Fibroblast of lung (primary cell): Measurements from ENCODE around the gene CAPN9. TPM values are rescaled to one million over a fixed set of nuclear protein-coding genes. Genes with fewer than 3 reads are reported as not detected.

Experiments
- DNase-seq, 2 donors: peaks; one replicate each; pipeline versions ENCODE4 v3.0.0 to v3.0.0-alpha.2; 2010; ENCODE audit warnings: low read depth in 2 of 2
- H2AFZ ChIP-seq: 2 replicates; pipeline ENCODE4 v1.5.1; 2012; ENCODE audit warnings: low read length, control low read depth, inconsistent platforms
- H3K27ac ChIP-seq: 2 replicates; pipeline ENCODE4 v1.5.1; 2011; ENCODE audit warnings: low read length, control low read depth; ENCODE audit not compliant: insufficient read depth
- H3K27me3 ChIP-seq: 2 replicates; pipeline ENCODE4 v1.5.1; 2011; ENCODE audit warnings: mild to moderate bottlenecking, low read length; ENCODE audit not compliant: control insufficient read depth, insufficient read depth
- H3K36me3 ChIP-seq: 2 replicates; pipeline ENCODE4 v1.5.1; 2011; ENCODE audit warnings: low read length; ENCODE audit not compliant: control insufficient read depth, insufficient read depth
- H3K4me1 ChIP-seq: 2 replicates; pipeline ENCODE4 v1.5.1; 2011; ENCODE audit warnings: low read length; ENCODE audit not compliant: control insufficient read depth, insufficient read depth; ENCODE audit errors: extremely low read depth
- H3K4me2 ChIP-seq: 2 replicates; pipeline ENCODE4 v1.5.1; 2011; ENCODE audit warnings: low read length, control low read depth; ENCODE audit not compliant: insufficient read depth; ENCODE audit errors: extremely low read depth
- H3K4me3 ChIP-seq, 4 experiments: fragments of 200-600 bp in 1 of 4; sonication (generic) in 1 of 4; replicated peaks in 1 of 4; 2 replicates each; pipeline ENCODE4 v1.5.1; 2011 to 2016; ENCODE audit warnings: low read length in 4 of 4, low read depth in 3 of 4, mild to moderate bottlenecking in 3 of 4, control low read depth in 2 of 4, inconsistent platforms in 1 of 4, mixed read lengths in 1 of 4; ENCODE audit not compliant: insufficient read depth in 1 of 4; ENCODE audit errors: control extremely low read depth in 1 of 4
- H3K79me2 ChIP-seq: 2 replicates; pipeline ENCODE4 v1.5.1; 2012; ENCODE audit warnings: mild to moderate bottlenecking, low read length, inconsistent platforms; ENCODE audit not compliant: control insufficient read depth, insufficient read depth
- H3K9ac ChIP-seq: 2 replicates; pipeline ENCODE4 v1.5.1; 2011; ENCODE audit warnings: mild to moderate bottlenecking, low read length, control low read depth; ENCODE audit not compliant: insufficient read depth
- H3K9me3 ChIP-seq: 2 replicates; pipeline ENCODE4 v1.5.1; 2012; ENCODE audit warnings: low read depth, low read length; ENCODE audit not compliant: control insufficient read depth, insufficient read depth
- H4K20me1 ChIP-seq: 2 replicates; pipeline ENCODE4 v1.5.1; 2011; ENCODE audit warnings: low read length; ENCODE audit not compliant: control insufficient read depth, insufficient read depth; ENCODE audit errors: extremely low read depth
- EZH2 ChIP-seq: IDR thresholded peaks from 2 replicates; pipeline ENCODE4 v1.5.1; 2012; ENCODE audit warnings: low read length, control low read depth, mild to moderate bottlenecking; ENCODE audit errors: missing control alignments
- polyA plus RNA-seq, 2 donors: library from polyadenylated mRNA; depleted of rRNA in 1 of 2; stranded (reverse) in 1 of 2; unstranded in 1 of 2; fragments of >200 nt; gene quantifications; 2 replicates each; pipeline ENCODE4 v1.2.1, GENCODE V29; 2011 to 2012; ENCODE audit warnings: missing spikeins in 1 of 2
- total RNA-seq: library from RNA; depleted of rRNA; stranded (reverse); fragments of >200 nt; gene quantifications from 2 replicates; pipeline ENCODE4 v1.2.1, GENCODE V29; 2014
- TF ChIP-seq, protein P1 (sequence below), 2 donors: IDR thresholded peaks in 1 of 2; conservative IDR thresholded peaks in 1 of 2; 1 replicate in 1 of 2; 2 replicates in 1 of 2; pipeline ENCODE4 v1.5.1; 2011 to 2012; ENCODE audit warnings: low read length in 2 of 2, control low read depth in 1 of 2, inconsistent platforms in 1 of 2, low read depth in 1 of 2, mild to moderate bottlenecking in 1 of 2

CAPN9 gene
- total and polyA plus RNA-seq, 2 donors (not counting 1 experiment from before 2014, with no cell fraction given), result 0.17 TPM; not detected in 1

DNA sequence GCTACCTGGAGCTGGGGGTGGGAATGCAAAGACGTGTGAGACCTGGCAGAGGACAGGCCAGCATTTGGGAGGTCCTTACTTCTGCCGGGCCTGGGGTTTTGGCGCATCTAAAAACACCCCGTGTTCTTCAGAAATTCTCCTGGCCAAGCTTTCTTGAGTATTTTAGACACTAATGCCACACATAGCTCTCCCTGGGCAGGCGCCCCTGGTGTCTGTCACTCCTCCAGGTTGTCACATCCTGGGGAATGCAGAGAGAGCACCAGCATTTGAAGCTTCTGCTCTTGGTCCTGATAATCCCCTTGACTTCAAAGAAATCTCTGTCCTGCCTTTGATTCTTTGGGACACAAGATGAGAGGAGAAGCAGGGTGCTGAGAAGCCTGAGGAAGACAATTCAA is 6.0 kb downstream of the CAPN9 start:
- no peaks in the 10 kb centered on the region for H4K20me1 ChIP-seq
- no peak overlapping the region for H3K9ac ChIP-seq
- H3K9me3 ChIP-seq, result no peaks in the 10 kb centered on the region
- no peak overlapping the region for H3K27ac ChIP-seq
- H3K79me2 ChIP-seq, result no peaks in the 10 kb centered on the region
- no peak for DNase-seq
- TF ChIP-seq, protein P1, sequence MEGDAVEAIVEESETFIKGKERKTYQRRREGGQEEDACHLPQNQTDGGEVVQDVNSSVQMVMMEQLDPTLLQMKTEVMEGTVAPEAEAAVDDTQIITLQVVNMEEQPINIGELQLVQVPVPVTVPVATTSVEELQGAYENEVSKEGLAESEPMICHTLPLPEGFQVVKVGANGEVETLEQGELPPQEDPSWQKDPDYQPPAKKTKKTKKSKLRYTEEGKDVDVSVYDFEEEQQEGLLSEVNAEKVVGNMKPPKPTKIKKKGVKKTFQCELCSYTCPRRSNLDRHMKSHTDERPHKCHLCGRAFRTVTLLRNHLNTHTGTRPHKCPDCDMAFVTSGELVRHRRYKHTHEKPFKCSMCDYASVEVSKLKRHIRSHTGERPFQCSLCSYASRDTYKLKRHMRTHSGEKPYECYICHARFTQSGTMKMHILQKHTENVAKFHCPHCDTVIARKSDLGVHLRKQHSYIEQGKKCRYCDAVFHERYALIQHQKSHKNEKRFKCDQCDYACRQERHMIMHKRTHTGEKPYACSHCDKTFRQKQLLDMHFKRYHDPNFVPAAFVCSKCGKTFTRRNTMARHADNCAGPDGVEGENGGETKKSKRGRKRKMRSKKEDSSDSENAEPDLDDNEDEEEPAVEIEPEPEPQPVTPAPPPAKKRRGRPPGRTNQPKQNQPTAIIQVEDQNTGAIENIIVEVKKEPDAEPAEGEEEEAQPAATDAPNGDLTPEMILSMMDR (conservative IDR thresholded peaks at IDR 0.05 in 1 of 2, IDR thresholded peaks at IDR 0.05 in 1 of 2; ENCODE audit: low read depth in 1 of 2, low read length in 2 of 2), result no peak
- no peak for TF ChIP-seq EZH2
- no peaks in the 10 kb centered on the region for H3K36me3 ChIP-seq
- peak overlapping the region; percentile 53 for H2AFZ ChIP-seq
- no peak overlapping the region for H3K4me3 ChIP-seq
- H3K4me1 ChIP-seq, result peaks cover 3% of the 10 kb centered on the region
- peaks cover 3% of the 10 kb centered on the region for H3K27me3 ChIP-seq
- peak overlapping the region; percentile 59 for H3K4me2 ChIP-seq

DNA sequence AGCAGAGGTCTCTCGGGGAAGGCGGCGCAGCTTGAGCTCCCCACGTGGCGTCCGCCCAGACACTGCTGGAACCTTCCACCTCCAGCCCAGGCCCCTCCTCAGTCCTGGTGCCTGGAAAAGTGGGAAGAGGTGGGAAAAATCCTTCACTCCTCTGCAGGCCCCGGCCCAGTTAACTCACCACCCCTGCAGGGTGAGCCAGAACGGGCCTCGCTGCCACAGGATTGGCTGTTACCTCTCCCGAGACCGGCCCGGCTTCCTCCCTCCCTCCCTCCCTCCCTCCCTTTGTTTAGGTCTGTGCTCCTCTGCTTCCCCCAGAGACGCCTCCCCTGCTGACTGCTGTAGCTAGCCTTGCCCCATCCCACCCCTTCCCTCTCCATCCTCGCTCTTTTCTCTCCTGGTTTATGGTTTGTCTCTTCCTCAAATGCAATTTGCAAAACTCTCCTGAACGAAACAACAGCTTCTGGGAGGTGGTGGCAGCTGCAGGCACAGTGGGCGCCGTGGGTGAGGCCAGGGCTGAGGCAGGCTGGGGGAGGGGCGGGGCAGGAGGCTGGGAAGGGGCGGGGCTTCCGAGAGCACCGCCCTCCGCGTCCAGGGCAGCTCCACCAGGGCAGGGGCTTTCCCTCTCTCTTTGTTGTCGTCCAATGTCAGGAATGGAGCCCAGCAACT is 6.5 kb downstream of the CAPN9 start:
- Histone ChIP-seq H3K9ac (no peak overlapping the region), H3K9me3 (no peaks in the 10 kb centered on the region), H3K36me3 (no peaks in the 10 kb centered on the region), H3K27ac (no peak overlapping the region), H3K4me1 (peaks cover 3% of the 10 kb centered on the region), H4K20me1 (no peaks in the 10 kb centered on the region), H3K27me3 (peaks cover 3% of the 10 kb centered on the region), H3K79me2 (no peaks in the 10 kb centered on the region), H3K4me2 (peak overlapping the region; percentile 59), H3K4me3 (no peak overlapping the region), H2AFZ (peak overlapping the region; percentile 53)
- TF ChIP-seq, protein P1 (conservative IDR thresholded peaks at IDR 0.05 in 1 of 2, IDR thresholded peaks at IDR 0.05 in 1 of 2; ENCODE audit: low read depth in 1 of 2, low read length in 2 of 2), result no peak
- no peak for TF ChIP-seq EZH2
- DNase-seq, result peak in 1 of 2 donors; percentile 18

DNA sequence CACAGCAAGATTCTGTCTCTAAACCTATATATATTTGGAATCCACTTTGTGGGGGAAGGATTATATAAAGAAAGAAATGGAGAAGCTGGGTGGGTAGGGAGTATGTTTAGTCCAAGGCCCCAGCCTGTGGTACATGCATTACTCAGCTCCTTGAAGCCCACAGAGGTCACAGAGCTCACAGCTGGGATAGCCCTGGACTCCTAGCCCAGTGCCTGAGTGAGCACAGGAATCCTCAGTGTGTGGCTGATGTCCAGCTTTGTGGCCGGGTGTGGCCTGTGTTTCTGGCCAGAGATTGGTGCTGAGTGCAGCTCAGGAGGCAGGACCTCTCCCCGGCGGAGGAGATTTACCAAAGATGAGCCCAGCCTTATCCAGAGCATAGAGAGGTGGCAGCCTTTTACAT is 7.6 kb downstream of the CAPN9 start:
- Histone ChIP-seq H3K9ac (no peak overlapping the region), H3K36me3 (no peaks in the 10 kb centered on the region), H3K4me2 (no peak overlapping the region), H4K20me1 (no peaks in the 10 kb centered on the region), H3K9me3 (no peaks in the 10 kb centered on the region), H3K27ac (no peak overlapping the region), H3K79me2 (no peaks in the 10 kb centered on the region), H3K27me3 (peaks cover 3% of the 10 kb centered on the region), H2AFZ (no peak overlapping the region), H3K4me3 (no peak overlapping the region), H3K4me1 (peaks cover 3% of the 10 kb centered on the region)
- TF ChIP-seq, protein P1 (conservative IDR thresholded peaks at IDR 0.05 in 1 of 2, IDR thresholded peaks at IDR 0.05 in 1 of 2; ENCODE audit: low read depth in 1 of 2, low read length in 2 of 2), result no peak
- TF ChIP-seq EZH2, result no peak
- peak; percentile 80 to 86 for DNase-seq
